HG02938 (cell line): Measurements from ENCODE around the gene PTPRG.
"Not testable (repeated sequence)": the region's sequence is repeated elsewhere in the genome, so short reads cannot be mapped to it uniquely, and the experiment has no call there.

ENCODE experiments used
- ATAC-seq: cut with Tn5 transposase; IDR thresholded peaks from one replicate; pipeline ENCODE4 v1.9.1; 2021; ENCODE audit warnings: mild to moderate bottlenecking, moderate library complexity; ENCODE audit not compliant: unreplicated experiment

Gene PTPRG

DNA sequence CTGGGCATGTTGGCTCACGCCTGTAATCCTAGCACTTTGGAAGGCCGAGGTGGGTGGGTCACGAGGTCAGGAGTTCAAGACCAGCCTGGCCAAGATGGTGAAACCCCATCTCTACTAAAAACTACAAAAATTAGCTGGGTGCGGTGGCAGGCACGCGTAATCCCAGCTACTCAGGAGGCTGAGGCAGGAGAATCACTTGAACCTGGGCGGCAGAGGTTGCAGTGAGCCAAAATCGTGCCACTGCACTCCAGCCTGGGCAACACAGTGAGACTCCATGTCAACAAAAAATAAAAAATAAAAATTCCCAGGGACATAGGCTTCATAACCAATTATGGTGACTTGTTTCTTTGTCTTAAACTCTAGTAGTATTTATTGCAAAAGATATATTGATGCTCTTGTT, 155.3 kb downstream of the PTPRG start:
- ATAC-seq, result not testable (repeated sequence)

- no peak for ATAC-seq
Measured at GRCh38 chr3:61718565-61718964, 157.2 kb downstream of the PTPRG start.

DNA sequence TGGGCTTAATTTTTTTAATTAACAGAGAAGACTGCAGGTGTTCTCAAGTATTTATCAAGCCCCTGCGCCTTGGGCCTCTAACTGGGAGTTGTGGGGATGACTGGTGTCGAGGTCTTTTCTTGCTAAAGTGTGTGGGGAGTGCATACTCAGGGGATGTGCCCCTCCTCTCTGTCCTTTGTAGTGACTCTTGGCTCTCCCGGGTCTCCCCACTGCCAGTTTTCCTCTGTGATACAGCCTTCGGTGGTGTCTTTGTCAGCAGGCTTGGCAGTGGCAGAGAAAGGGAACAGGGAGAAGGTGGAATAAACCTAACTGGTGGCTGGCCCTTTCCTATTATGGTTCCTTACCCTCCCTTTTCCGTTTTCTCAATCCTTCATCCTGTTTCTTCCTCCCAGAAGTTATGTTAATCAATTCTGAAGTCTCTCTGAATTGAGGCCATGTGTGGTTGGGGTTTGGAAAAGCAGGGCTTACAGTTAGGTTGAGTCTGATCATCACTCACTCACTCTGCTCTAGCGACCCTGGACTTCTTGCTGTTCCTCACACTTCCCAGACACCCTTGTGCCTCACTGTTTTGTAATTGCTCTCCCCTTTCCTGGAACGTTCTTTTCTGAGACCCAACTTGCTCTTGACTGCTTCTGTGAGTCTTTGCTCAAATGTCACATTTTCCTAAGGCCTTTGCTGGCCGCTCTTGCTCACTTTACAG, 158.1 kb downstream of the PTPRG start:
- ATAC-seq, result no peak

GRCh38 chr3:61723038-61723437, 161.7 kb downstream of the PTPRG start:
- no peak for ATAC-seq

DNA sequence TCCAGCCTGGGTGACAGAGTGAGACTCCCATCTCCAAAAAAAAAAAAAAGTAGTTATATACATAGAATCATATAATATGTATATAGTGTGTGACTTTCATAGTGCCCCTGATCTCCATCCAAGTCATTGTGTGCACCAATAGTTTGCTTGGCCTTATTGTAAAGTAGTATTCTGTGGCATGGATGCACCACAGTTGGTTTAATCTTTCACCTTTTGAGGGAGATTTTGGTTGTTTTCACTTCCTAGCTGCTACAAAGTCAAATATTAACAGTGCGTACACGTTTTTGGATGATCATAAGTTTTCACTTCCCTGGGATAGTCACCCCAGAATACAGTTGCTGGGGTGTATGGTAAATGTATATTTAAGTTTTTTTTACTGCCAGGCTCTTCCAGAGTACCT, 162.8 kb downstream of the PTPRG start:
- peak; percentile 85 for ATAC-seq

DNA sequence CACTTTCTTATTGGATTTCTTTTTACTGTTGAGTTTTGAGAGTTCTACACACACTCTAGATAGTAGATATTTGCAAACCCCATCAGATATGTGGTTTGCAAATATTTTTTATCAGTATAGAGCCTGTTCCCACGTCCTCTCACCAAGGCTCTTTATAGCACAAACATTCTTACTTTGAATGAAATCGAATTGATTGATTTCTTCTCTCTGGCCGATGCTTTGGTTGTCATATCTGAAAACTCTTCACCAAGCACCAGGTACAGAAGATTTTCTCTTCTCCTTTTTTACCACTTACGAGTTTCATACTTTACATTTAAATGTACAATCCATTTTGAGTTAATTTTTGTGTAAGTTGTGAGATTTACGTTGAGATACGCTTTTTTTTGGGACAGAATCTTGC, 163.4 kb downstream of the PTPRG start:
- no peak for ATAC-seq

DNA sequence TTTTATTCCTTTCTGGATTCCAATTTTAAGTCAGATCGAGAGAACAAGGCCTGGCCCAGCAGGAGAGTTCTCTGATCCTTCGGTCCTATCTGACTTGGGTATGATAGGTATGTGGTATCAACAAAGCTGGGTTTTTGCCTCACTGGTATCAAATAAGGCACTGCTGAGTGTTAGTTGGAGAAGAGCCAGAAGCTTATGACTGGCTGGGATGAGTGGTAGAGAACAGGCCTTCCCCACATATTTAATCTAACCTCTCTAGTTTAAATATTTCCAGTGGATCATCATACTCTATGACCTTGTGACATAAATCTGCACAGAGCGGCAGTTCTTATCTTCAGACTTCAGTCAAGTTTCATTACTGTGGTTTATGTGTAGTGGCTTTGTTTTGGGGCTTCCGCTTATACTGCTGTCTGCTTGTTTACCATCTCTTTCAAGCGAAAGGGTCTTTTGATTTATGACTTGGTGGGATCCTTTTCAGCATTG, 164.5 kb downstream of the PTPRG start:
- no peak for ATAC-seq

DNA sequence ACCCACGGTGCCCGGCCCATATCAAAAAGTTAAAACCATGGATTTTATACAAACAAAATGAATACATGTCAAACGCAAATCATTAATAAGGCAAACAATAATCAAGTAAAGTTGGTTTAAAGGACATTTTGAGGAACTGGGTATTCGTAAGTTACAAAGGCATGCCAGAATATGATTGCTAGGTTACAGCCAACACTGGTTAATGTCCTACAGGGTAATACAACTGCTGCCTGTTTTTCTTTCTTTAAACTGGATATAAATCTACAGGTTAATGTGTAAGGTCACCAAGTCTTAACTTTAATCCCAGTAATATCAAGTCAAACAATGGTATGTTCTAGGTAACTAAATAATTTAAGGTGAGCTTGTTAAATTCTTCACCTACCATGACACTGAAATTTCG, 166.1 kb downstream of the PTPRG start:
- no peak for ATAC-seq

- no peak for ATAC-seq
Measured at GRCh38 chr3:61729038-61729634, 167.8 kb downstream of the PTPRG start.

GRCh38 chr3:61730056-61730455, 168.7 kb downstream of the PTPRG start:
- ATAC-seq, result no peak

DNA sequence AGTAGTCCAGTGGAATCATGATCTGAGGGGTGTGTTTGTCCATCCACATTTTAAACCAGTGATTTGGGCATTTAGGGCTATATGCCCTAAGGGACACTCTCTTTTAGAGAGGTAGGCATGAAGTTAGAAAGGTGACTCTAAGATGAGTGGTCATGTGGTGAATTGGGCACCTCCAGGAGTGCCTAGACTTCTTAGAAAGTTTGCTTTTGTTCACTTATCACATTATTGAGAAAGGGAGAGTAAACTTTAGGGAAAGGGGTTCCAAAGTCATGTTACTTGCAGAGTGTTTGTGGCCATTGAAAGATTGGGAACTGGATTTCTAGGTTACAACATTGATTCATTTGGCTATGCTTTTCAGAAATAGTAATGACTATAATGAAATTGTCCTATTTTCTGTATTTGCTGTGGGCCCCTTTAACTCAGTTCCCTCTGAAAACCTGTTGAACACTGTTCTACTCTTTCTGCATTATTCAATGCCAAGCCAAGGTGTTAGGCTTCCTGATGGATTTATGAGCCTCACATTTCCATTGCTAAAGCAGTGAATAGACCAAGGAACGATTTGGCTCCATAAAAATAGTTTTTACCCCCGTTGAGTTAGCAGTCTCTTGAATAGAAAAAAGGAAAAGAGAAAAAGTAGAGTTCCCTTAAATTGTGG, 169.3 kb downstream of the PTPRG start:
- ATAC-seq, result no peak

- ATAC-seq, result no peak
Measured at GRCh38 chr3:61733000-61733399, 171.6 kb downstream of the PTPRG start.

DNA sequence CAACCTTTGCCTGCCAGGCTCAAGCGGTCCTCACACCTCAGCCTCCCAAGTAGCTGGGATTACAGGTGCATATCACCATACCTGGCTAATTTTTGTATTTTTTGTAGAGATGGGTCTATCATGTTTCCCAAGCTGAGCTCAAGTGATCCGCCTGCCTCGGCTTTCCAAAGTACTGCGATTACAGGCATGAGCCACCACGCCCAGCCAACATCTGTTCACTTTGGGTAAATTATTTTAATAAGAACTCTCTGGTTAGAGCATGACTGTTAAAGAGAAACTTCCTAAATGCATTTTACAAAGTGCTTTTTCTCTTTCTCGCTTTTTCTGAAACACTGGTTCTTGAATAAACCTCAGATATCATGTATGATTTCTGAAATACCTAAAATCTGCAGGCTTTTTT, 172.5 kb downstream of the PTPRG start:
- no peak for ATAC-seq

DNA sequence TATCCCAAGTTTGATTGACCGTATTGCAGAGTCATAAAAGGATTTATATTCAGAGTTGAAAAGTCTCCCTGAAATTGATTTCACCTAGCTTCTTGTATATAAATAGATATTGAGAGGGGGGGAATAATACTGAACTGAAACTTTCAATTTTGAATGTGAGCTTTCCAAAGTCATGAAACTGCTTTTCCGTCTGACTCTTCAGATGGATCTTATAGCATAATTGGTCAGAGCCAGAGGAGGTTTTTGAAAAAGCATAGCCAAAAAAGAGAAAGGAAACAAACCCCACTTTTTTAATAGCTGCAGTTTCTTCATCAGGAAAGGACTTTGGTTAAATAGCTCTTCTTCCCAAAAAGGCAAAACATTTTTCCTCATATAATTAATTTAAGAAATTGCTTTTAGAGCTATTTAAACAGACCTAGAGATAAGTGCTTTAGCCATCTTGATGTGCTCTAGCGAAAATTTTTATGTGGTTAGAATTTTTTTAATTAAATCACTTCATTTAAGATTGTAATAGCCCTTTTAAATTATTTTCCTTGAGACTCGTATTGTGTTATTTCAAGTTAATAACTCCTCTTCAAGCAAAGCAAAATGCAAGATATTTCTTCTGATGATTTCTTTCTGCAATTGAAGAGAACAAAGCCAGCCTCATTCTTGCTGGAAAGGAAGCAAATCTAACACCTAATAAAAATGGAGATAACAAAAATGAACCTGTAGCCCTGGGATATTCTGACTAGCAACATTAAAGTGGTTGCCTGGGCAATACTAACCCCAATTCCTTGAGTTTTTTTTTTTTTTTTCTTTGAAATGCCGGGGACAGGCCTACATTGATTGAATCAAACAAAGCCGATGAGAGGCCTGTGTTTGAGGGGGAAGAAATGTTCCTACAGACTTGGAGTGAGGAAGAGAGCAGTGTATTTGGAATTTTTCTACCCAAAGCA, 173.6 kb downstream of the PTPRG start:
- no peak for ATAC-seq

- ATAC-seq, result no peak
Measured at GRCh38 chr3:61736506-61736905, 175.1 kb downstream of the PTPRG start.

GRCh38 chr3:61739640-61740039, 178.3 kb downstream of the PTPRG start:
- ATAC-seq, result no peak

GRCh38 chr3:61740494-61740893, 179.1 kb downstream of the PTPRG start:
- ATAC-seq, result no peak

- ATAC-seq, result no peak
Measured at GRCh38 chr3:61741551-61741950, 180.2 kb downstream of the PTPRG start.

- no peak for ATAC-seq
Measured at GRCh38 chr3:61742006-61742405, 180.6 kb downstream of the PTPRG start.

DNA sequence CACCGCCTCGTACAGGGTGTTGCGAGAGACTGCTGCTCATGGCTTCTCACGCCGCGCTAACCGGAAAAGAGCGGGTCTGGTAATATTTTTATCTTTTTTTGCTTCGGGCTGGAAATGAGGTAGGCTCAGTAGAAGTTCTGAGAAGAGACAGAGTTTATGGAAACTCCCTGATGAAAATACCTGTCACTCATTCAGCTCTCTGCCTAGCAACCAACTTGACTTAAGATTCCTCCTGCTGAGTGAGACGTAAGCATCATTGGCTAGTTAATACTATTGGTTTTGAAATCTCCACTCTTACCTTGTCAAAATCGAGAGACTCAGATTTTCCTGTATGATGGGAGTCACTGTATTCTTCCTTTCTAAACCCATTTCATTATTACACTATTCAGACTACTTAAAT, 181.7 kb downstream of the PTPRG start:
- no peak for ATAC-seq

- no peak for ATAC-seq
Measured at GRCh38 chr3:61743686-61744242, 182.4 kb downstream of the PTPRG start.
